HG02623 (cell line): ENCODE measurements around the gene APH1A.
A peak's percentile ranks its signal among the peaks of the same experiment; 100 is the strongest.
"Not testable (repeated sequence)": the region's sequence is repeated elsewhere in the genome, so short reads cannot be mapped to it uniquely, and the experiment has no call there.

Source experiments
- ATAC-seq: cut with Tn5 transposase; IDR thresholded peaks from one replicate; pipeline ENCODE4 v1.9.1; 2021; ENCODE audit warnings: moderate library complexity; ENCODE audit not compliant: unreplicated experiment

APH1A gene

GRCh38 chr1:150269451-150269850 lies 635 bp upstream of the APH1A start:
- no peak for ATAC-seq

GRCh38 chr1:150268340-150268704 lies 494 bp downstream of the APH1A start:
- ATAC-seq, result no peak

GRCh38 chr1:150267896-150268295 lies 920 bp downstream of the APH1A start:
- ATAC-seq, result no peak

GRCh38 chr1:150263549-150263948 lies 5.3 kb downstream of the APH1A start:
- ATAC-seq, result no peak

GRCh38 chr1:150262388-150263320 lies 6.2 kb downstream of the APH1A start:
- no peak for ATAC-seq

GRCh38 chr1:150261367-150261766 lies 7.4 kb downstream of the APH1A start:
- no peak for ATAC-seq

GRCh38 chr1:150259758-150260669 lies 8.8 kb downstream of the APH1A start:
- ATAC-seq, result no peak

GRCh38 chr1:150259217-150259616 lies 9.6 kb downstream of the APH1A start:
- ATAC-seq, result no peak

GRCh38 chr1:150257624-150258585 lies 10.9 kb downstream of the APH1A start, which contains the start of gene CA14:
CA14 (plus strand) TSS chr1:150257774; CDS start chr1:150258129, 355 bp downstream.
- ATAC-seq, result no peak

- ATAC-seq, result no peak
These were observed 12.1 kb downstream of the APH1A start for GRCh38 chr1:150256554-150257341.

- no peak for ATAC-seq
These were observed 12.6 kb downstream of the APH1A start for GRCh38 chr1:150256198-150256553.

- ATAC-seq, result no peak
These were observed 18.9 kb downstream of the APH1A start for GRCh38 chr1:150249936-150250335.

GRCh38 chr1:150243003-150243402 lies 25.8 kb downstream of the APH1A start:
- ATAC-seq, result no peak

- no peak for ATAC-seq
These were observed 31.1 kb downstream of the APH1A start for GRCh38 chr1:150237746-150238145.

- ATAC-seq, result not testable (repeated sequence)
These were observed 31.6 kb downstream of the APH1A start for GRCh38 chr1:150237176-150237575.

GRCh38 chr1:150236614-150237100 lies 32.2 kb downstream of the APH1A start:
- no peak for ATAC-seq

GRCh38 chr1:150235852-150236613 lies 32.8 kb downstream of the APH1A start, which contains the start of gene ANP32E:
ANP32E (minus strand) TSS chr1:150236112; CDS start chr1:150235786, 326 bp downstream.
- ATAC-seq, result peak; percentile 81

GRCh38 chr1:150235294-150235851 lies 33.4 kb downstream of the APH1A start:
- ATAC-seq, result no peak
